Trophoblast cell (in vitro differentiated cells and primary cell): ENCODE measurements around the gene EXOC8.

ENCODE experiments used
- DNase-seq, 2 donors: peaks; one replicate each; pipeline ENCODE4 v3.0.0-alpha.2; 2016
- H2AFZ ChIP-seq: 2 replicates; pipeline ENCODE4 v1.6.1; 2013; ENCODE audit warnings: low read length, moderate library complexity, mild to moderate bottlenecking; ENCODE audit not compliant: insufficient read depth, poor library complexity
- H2AK5ac ChIP-seq: 2 replicates; pipeline ENCODE4 v1.6.1; 2013; ENCODE audit warnings: mild to moderate bottlenecking, low read length
- H2BK120ac ChIP-seq: 2 replicates; pipeline ENCODE4 v1.6.1; 2013; ENCODE audit warnings: low read length, mild to moderate bottlenecking, moderate library complexity; ENCODE audit not compliant: insufficient read depth, poor library complexity
- H2BK12ac ChIP-seq: 2 replicates; pipeline ENCODE4 v1.6.1; 2013; ENCODE audit warnings: mild to moderate bottlenecking, low read length, moderate library complexity
- H2BK5ac ChIP-seq: 2 replicates; pipeline ENCODE4 v1.6.1; 2013; ENCODE audit warnings: low read length, low read depth, moderate library complexity, mild to moderate bottlenecking; ENCODE audit not compliant: poor library complexity
- H3K14ac ChIP-seq: 2 replicates; pipeline ENCODE4 v1.6.1; 2013; ENCODE audit warnings: mild to moderate bottlenecking, low read length
- H3K18ac ChIP-seq: 2 replicates; pipeline ENCODE4 v1.6.1; 2013; ENCODE audit warnings: mild to moderate bottlenecking, low read length
- H3K23ac ChIP-seq: 2 replicates; pipeline ENCODE4 v1.6.1; 2013; ENCODE audit warnings: low read length
- H3K27ac ChIP-seq: 2 replicates; pipeline ENCODE4 v1.5.1; 2013; ENCODE audit warnings: low read depth, mild to moderate bottlenecking, inconsistent platforms, low read length, moderate library complexity
- H3K27me3 ChIP-seq: 2 replicates; pipeline ENCODE4 v1.6.1; 2013; ENCODE audit warnings: inconsistent platforms, mild to moderate bottlenecking, low read length, moderate library complexity; ENCODE audit not compliant: insufficient read depth
- H3K36me3 ChIP-seq, 2 experiments: 1 replicate in 1 of 2; 2 replicates in 1 of 2; pipeline ENCODE4 v1.6.1; 2013; ENCODE audit warnings: low read length in 2 of 2, mild to moderate bottlenecking in 2 of 2, moderate library complexity in 1 of 2; ENCODE audit not compliant: insufficient read depth in 2 of 2, control insufficient read depth in 1 of 2
- H3K4ac ChIP-seq: 2 replicates; pipeline ENCODE4 v1.6.1; 2013; ENCODE audit warnings: low read depth, mild to moderate bottlenecking, low read length, moderate library complexity
- H3K4me1 ChIP-seq, 2 experiments: 1 replicate in 1 of 2; 2 replicates in 1 of 2; pipeline ENCODE4 v1.6.1; 2013; ENCODE audit warnings: low read length in 2 of 2, mild to moderate bottlenecking in 2 of 2, moderate library complexity in 1 of 2; ENCODE audit not compliant: insufficient read depth in 2 of 2, control insufficient read depth in 1 of 2
- H3K4me2 ChIP-seq: 2 replicates; pipeline ENCODE4 v1.6.1; 2013; ENCODE audit warnings: inconsistent platforms, mild to moderate bottlenecking, low read length, moderate library complexity
- H3K4me3 ChIP-seq: 2 replicates; pipeline ENCODE4 v1.5.1; 2013; ENCODE audit warnings: mild to moderate bottlenecking, low read depth, low read length, inconsistent platforms
- H3K79me1 ChIP-seq: one replicate; pipeline ENCODE4 v1.6.1; 2013; ENCODE audit warnings: low read length
- H3K79me2 ChIP-seq: 2 replicates; pipeline ENCODE4 v1.6.1; 2013; ENCODE audit warnings: low read length, mild to moderate bottlenecking; ENCODE audit not compliant: control insufficient read depth, insufficient read depth, poor library complexity
- H3K9ac ChIP-seq: 2 replicates; pipeline ENCODE4 v1.6.1; 2013; ENCODE audit warnings: mild to moderate bottlenecking, low read length
- H3K9me3 ChIP-seq: 2 replicates; pipeline ENCODE4 v1.6.1; 2013; ENCODE audit warnings: low read depth, mild to moderate bottlenecking, control low read depth, inconsistent platforms, low read length; ENCODE audit not compliant: insufficient read depth
- H4K12ac ChIP-seq: 2 replicates; pipeline ENCODE4 v1.6.1; 2013; ENCODE audit warnings: low read depth, mild to moderate bottlenecking, low read length, moderate library complexity
- H4K8ac ChIP-seq: 2 replicates; pipeline ENCODE4 v1.6.1; 2013; ENCODE audit warnings: low read depth, mild to moderate bottlenecking, low read length, moderate library complexity
- H4K91ac ChIP-seq: one replicate; pipeline ENCODE4 v1.6.1; 2013; ENCODE audit warnings: low read depth, mild to moderate bottlenecking, low read length, moderate library complexity
- WGBS: extraction: QIAGEN DNeasy Blood & Tissue Kit; methylation state at CpG from one replicate; pipeline ENCODE4 v1.1.7; 2013; ENCODE audit warnings: missing lambda C conversion rate; ENCODE audit not compliant: insufficient read length, insufficient coverage; ENCODE audit errors: extremely low coverage; 5-methylcytosine and 5-hydroxymethylcytosine counted together

Gene EXOC8

GRCh38 chr1:231383159-231383860, 45.7 kb upstream of the EXOC8 start:
- Histone ChIP-seq H3K4me2 (no peak overlapping the region), H2AFZ (no peak overlapping the region), H3K79me1 (peaks cover 2% of the 10 kb centered on the region), H2BK5ac (no peak overlapping the region), H4K12ac (no peak overlapping the region), H3K18ac (no peak overlapping the region), H3K36me3 (no peaks in the 10 kb centered on the region), H2BK12ac (no peak overlapping the region), H3K9ac (no peak overlapping the region), H3K4me1 (peaks cover 0 to 4% of the 10 kb centered on the region in 2 experiments), H2BK120ac (no peak overlapping the region), H3K4ac (no peak overlapping the region), H4K8ac (no peak overlapping the region), H3K27ac (no peak overlapping the region), H4K91ac (no peak overlapping the region), H2AK5ac (no peak overlapping the region), H3K9me3 (no peaks in the 10 kb centered on the region), H3K4me3 (no peak overlapping the region), H3K23ac (no peak overlapping the region), H3K14ac (no peak overlapping the region), H3K79me2 (peaks cover 1% of the 10 kb centered on the region), H3K27me3 (no peaks in the 10 kb centered on the region)
- no CpG with 5 or more reads among the region's 5 CpGs for WGBS
- DNase-seq = peak in 1 of 2 donors; percentile 9

GRCh38 chr1:231382426-231382825, 44.8 kb upstream of the EXOC8 start:
- no peak overlapping the region for H3K4ac ChIP-seq

GRCh38 chr1:231381729-231382128, 44.1 kb upstream of the EXOC8 start:
- Histone ChIP-seq H2AK5ac (no peak overlapping the region), H4K12ac (no peak overlapping the region), H2AFZ (no peak overlapping the region), H2BK12ac (no peak overlapping the region), H3K4me3 (no peak overlapping the region), H3K79me2 (no peaks in the 10 kb centered on the region), H2BK5ac (no peak overlapping the region), H3K36me3 (no peaks in the 10 kb centered on the region), H3K9ac (no peak overlapping the region), H3K4me2 (no peak overlapping the region), H4K91ac (no peak overlapping the region), H3K27me3 (no peaks in the 10 kb centered on the region), H3K27ac (no peak overlapping the region), H4K8ac (no peak overlapping the region), H3K4ac (no peak overlapping the region), H3K14ac (no peak overlapping the region), H3K23ac (no peak overlapping the region), H3K9me3 (no peaks in the 10 kb centered on the region), H3K18ac (no peak overlapping the region), H3K79me1 (no peaks in the 10 kb centered on the region), H2BK120ac (no peak overlapping the region), H3K4me1 (peaks cover 0 to 3% of the 10 kb centered on the region in 2 experiments)
- no peak for DNase-seq
- no CpG with 5 or more reads among the region's 2 CpGs for WGBS

More at GRCh38 chr1:231382426-231382825, 44.8 kb upstream of the EXOC8 start:
- Histone ChIP-seq H3K79me2 (no peaks in the 10 kb centered on the region), H3K9ac (no peak overlapping the region), H2BK120ac (no peak overlapping the region), H4K12ac (no peak overlapping the region), H2BK5ac (no peak overlapping the region), H2AFZ (no peak overlapping the region), H3K79me1 (no peaks in the 10 kb centered on the region), H3K36me3 (no peaks in the 10 kb centered on the region), H2AK5ac (no peak overlapping the region), H3K14ac (no peak overlapping the region), H3K18ac (no peak overlapping the region), H3K27me3 (no peaks in the 10 kb centered on the region), H3K27ac (no peak overlapping the region), H4K8ac (no peak overlapping the region), H3K4me1 (peaks cover 0 to 3% of the 10 kb centered on the region in 2 experiments), H3K4me2 (no peak overlapping the region), H2BK12ac (no peak overlapping the region), H3K9me3 (no peaks in the 10 kb centered on the region), H3K4me3 (no peak overlapping the region), H4K91ac (no peak overlapping the region), H3K23ac (no peak overlapping the region)
- WGBS = no CpG with 5 or more reads among the region's 3 CpGs
- DNase-seq = no peak

- no peak overlapping the region for H4K91ac ChIP-seq
- no peak overlapping the region for H2AK5ac ChIP-seq
- no peak overlapping the region for H3K18ac ChIP-seq
- no peak overlapping the region for H3K4me3 ChIP-seq
- H3K79me1 ChIP-seq = no peaks in the 10 kb centered on the region
- H3K79me2 ChIP-seq = no peaks in the 10 kb centered on the region
- no peak overlapping the region for H4K12ac ChIP-seq
- H3K4ac ChIP-seq = no peak overlapping the region
- H3K9ac ChIP-seq = no peak overlapping the region
- H3K27me3 ChIP-seq = no peaks in the 10 kb centered on the region
- WGBS = no CpG with 5 or more reads among the region's 5 CpGs
- H2BK12ac ChIP-seq = no peak overlapping the region
- H2AFZ ChIP-seq = no peak overlapping the region
- no peaks in the 10 kb centered on the region for H3K36me3 ChIP-seq
- no peak overlapping the region for H2BK5ac ChIP-seq
- H3K4me1 ChIP-seq = no peaks in the 10 kb centered on the region
- H3K14ac ChIP-seq = no peak overlapping the region
- DNase-seq = no peak
- no peak overlapping the region for H4K8ac ChIP-seq
- no peak overlapping the region for H3K23ac ChIP-seq
- no peak overlapping the region for H2BK120ac ChIP-seq
- H3K9me3 ChIP-seq = no peaks in the 10 kb centered on the region
- no peak overlapping the region for H3K27ac ChIP-seq
- H3K4me2 ChIP-seq = no peak overlapping the region
Observed at GRCh38 chr1:231376875-231377549, 39.4 kb upstream of the EXOC8 start.
